ENCODE results near the gene TBX15. TPM values are rescaled to one million over a fixed set of nuclear protein-coding genes. Genes with fewer than 3 reads are reported as not detected.

Gene TBX15
- total and polyA plus RNA-seq, 9 of the 15 experiments (the other 6 are each of a cell fraction or from before 2014, with no cell fraction given) = 0.03 to 3.4 (median 2.3) TPM

- TF ChIP-seq CHD4 (IDR thresholded peaks at IDR 0.05; ENCODE audit: insufficient read depth, insufficient replicate concordance, low read depth, low read length, poor library complexity, severe bottlenecking) = no peak
- peak; percentile 37 for TF ChIP-seq PKNOX1 (IDR thresholded peaks at IDR 0.05)
- TF ChIP-seq NFE2 (IDR thresholded peaks at IDR 0.05; ENCODE audit: low read depth) = peak; percentile 57
- TF ChIP-seq, protein P1, sequence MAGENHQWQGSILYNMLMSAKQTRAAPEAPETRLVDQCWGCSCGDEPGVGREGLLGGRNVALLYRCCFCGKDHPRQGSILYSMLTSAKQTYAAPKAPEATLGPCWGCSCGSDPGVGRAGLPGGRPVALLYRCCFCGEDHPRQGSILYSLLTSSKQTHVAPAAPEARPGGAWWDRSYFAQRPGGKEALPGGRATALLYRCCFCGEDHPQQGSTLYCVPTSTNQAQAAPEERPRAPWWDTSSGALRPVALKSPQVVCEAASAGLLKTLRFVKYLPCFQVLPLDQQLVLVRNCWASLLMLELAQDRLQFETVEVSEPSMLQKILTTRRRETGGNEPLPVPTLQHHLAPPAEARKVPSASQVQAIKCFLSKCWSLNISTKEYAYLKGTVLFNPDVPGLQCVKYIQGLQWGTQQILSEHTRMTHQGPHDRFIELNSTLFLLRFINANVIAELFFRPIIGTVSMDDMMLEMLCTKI (IDR thresholded peaks at IDR 0.05; ENCODE audit: partially characterized antibody) = no peak
- no peak for TF ChIP-seq IRF2 (CRISPR knock-in tag; IDR thresholded peaks at IDR 0.05)
- TF ChIP-seq, protein P2, sequence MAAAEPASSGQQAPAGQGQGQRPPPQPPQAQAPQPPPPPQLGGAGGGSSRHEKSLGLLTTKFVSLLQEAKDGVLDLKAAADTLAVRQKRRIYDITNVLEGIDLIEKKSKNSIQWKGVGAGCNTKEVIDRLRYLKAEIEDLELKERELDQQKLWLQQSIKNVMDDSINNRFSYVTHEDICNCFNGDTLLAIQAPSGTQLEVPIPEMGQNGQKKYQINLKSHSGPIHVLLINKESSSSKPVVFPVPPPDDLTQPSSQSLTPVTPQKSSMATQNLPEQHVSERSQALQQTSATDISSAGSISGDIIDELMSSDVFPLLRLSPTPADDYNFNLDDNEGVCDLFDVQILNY (CRISPR knock-in tag; IDR thresholded peaks at IDR 0.05) = no peak
- no peak for TF ChIP-seq KAT2B (IDR thresholded peaks at IDR 0.05; ENCODE audit: low read depth, low read length)
- TF ChIP-seq ZSCAN32 (CRISPR knock-in tag; IDR thresholded peaks at IDR 0.05) = peak; percentile 98
- TF ChIP-seq ZNF668 (CRISPR knock-in tag; IDR thresholded peaks at IDR 0.05) = no peak
- TF ChIP-seq EGR1 (conservative IDR thresholded peaks at IDR 0.05) = no peak
- TF ChIP-seq ZNF324 (CRISPR knock-in tag; IDR thresholded peaks at IDR 0.05) = peak; percentile 51; the same call in 1 of the 2 replicates
- TF ChIP-seq SMARCE1 (IDR thresholded peaks at IDR 0.05) = no peak; the same call in 1 of the 2 replicates
- TF ChIP-seq, protein P3, sequence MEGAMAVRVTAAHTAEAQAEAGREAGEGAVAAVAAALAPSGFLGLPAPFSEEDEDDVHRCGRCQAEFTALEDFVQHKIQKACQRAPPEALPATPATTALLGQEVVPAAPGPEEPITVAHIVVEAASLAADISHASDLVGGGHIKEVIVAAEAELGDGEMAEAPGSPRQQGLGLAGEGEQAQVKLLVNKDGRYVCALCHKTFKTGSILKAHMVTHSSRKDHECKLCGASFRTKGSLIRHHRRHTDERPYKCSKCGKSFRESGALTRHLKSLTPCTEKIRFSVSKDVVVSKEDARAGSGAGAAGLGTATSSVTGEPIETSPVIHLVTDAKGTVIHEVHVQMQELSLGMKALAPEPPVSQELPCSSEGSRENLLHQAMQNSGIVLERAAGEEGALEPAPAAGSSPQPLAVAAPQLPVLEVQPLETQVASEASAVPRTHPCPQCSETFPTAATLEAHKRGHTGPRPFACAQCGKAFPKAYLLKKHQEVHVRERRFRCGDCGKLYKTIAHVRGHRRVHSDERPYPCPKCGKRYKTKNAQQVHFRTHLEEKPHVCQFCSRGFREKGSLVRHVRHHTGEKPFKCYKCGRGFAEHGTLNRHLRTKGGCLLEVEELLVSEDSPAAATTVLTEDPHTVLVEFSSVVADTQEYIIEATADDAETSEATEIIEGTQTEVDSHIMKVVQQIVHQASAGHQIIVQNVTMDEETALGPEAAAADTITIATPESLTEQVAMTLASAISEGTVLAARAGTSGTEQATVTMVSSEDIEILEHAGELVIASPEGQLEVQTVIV (CRISPR knock-in tag; IDR thresholded peaks at IDR 0.05; ENCODE audit: borderline replicate concordance) = no peak
- TF ChIP-seq NR2C2 (CRISPR knock-in tag; IDR thresholded peaks at IDR 0.05) = no peak
- peak; percentile 93 for TF ChIP-seq NR2C2 (tag; IDR thresholded peaks at IDR 0.05)
- TF ChIP-seq CBX5 (IDR thresholded peaks at IDR 0.05; ENCODE audit: borderline replicate concordance, low read depth) = no peak
- TF ChIP-seq XRCC3 (IDR thresholded peaks at IDR 0.05) = no peak
- peak; percentile 91 for TF ChIP-seq FOSL1 (tag; conservative IDR thresholded peaks at IDR 0.05)
- no peak for TF ChIP-seq KAT8 (IDR thresholded peaks at IDR 0.05; ENCODE audit: low read depth)
- peak; percentile 82; the same call in 1 of the 2 replicates for TF ChIP-seq RHOXF2B (CRISPR knock-in tag; conservative IDR thresholded peaks at IDR 0.05)
- no peak for TF ChIP-seq BRF2 (IDR thresholded peaks at IDR 0.05; ENCODE audit: borderline replicate concordance, insufficient read depth, insufficient read length)
- peak; percentile 44; the same call in 1 of the 2 replicates for TF ChIP-seq BRD4 (IDR thresholded peaks at IDR 0.05)
These were observed 24.4 kb downstream of the TBX15 start (continued) for GRCh38 chr1:118963456-118964430.
